Fibroblast of skin of abdomen (primary cell): ENCODE measurements around the gene FBXO2. TPM values are rescaled to one million over a fixed set of nuclear protein-coding genes. Genes with fewer than 3 reads are reported as not detected.
A peak's percentile ranks its signal among the peaks of the same experiment; 100 is the strongest.

ENCODE experiments used
- DNase-seq: peaks from one replicate; pipeline ENCODE4 v3.0.0-alpha.2; 2013
- polyA plus RNA-seq, 2 experiments: library from polyadenylated mRNA; unstranded; fragments of 120-200 nt; gene quantifications; one replicate each; pipeline ENCODE4 v1.2.1, GENCODE V29; 2013; ENCODE audit not compliant: insufficient read length in 2 of 2

Gene FBXO2, protein sequence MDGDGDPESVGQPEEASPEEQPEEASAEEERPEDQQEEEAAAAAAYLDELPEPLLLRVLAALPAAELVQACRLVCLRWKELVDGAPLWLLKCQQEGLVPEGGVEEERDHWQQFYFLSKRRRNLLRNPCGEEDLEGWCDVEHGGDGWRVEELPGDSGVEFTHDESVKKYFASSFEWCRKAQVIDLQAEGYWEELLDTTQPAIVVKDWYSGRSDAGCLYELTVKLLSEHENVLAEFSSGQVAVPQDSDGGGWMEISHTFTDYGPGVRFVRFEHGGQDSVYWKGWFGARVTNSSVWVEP
- polyA plus RNA-seq (2013, experiment 1 of 2; ENCODE audit: insufficient read length) = 3.2 TPM
- polyA plus RNA-seq (2013, experiment 2 of 2; ENCODE audit: insufficient read length) = 4.3 TPM

GRCh38 chr1:11654137-11654938 is at the start of gene FBXO2, which contains the start of gene FBXO44:
TSS of gene FBXO2 (minus strand) at chr1:11654429. CDS start at chr1:11654340, 89 bp downstream.
TSS of gene FBXO44 (plus strand) at chr1:11654877. CDS start at chr1:11655836, 959 bp downstream.
- DNase-seq = no peak

DNA sequence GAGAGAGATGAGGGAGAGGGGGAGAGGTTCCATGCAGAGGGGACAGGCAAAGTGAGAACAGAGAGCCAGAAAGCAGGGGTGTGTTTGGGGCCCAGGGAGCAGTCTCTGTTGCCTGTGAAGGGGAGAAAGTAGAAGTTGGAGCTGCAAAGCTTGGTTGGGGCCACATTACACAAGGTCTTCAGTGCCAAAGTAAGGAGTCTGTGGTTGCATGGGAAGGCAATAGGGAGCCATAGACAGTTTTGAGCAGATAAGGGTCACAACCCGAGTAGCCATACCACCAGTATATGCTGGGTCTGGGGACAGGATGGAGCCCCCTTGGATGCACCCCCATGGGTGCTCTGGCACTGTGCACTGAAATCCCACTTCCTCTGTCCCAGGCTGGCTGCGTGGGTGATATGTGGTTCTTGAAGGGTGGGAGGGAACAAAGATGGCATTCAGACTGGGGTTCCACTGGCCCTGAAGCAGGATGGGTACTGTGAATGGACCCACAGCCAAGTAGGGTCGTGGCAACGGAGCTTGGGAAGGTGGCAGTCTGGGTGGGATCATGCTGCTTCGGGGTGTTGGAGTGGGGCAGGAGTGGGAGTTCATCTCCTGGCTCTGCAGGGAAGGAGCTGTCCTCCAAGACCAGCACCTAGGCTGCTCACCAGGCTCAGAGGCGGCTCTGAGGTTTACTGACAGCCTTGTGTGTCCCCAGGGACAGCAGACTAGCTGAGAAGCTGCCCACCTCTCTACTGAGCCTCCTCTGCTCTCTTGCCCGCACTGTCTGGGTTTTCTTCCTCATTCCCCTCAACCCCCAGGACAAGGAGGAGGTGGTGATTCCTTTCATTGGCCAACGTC is 49.3 kb upstream of the FBXO2 start:
- DNase-seq = no peak

DNA sequence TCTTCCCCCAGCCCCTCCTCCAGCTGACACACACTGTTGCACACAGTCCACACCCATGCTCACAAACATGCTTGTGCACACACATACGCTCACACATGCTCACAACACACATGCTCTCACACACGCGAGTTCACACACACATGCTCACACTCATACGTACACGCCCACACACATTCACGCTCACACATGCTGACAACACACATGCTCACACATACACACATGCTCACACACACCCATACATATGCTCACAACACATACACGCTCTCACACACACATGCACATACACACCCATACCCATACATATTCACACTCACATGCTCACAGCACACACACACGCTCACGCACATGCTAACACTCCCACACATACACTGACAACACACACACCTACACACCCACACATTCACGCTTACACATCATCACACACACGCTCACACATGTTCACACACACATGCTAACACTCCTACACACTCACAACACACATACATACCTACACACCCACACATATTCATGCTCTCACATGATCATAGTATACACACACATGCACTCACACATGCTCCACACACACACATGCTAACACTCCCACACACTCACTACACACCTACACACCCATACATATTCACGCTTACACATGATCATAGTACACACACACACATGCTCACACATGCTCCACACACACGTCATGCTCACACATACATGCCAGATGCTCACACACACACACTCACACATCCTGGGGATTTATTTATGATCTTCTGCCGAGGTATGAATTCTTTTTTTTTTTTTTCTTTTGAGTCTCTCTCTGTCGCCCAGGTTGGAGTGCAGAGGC is 48.0 kb upstream of the FBXO2 start:
- no peak for DNase-seq

DNA sequence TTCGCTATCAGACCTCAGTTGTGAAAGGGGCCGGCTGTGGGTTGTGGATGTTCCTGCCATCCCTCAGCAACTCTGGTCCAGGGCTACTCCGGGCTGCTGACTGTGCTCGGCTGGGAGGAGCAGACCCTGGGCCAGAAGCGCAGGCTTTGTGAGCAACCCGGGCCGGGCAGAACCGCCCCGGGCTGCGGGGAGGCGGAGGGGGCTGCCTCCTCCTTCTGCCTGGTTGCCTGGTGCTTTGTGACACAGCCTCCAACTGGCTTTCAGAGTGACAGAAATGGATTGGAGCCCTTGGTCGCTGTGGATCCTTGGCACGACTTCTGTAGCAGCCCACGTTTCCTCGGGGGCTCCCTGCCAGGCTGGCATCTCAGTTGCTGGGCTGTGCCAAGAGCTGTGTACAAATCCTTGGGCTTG is 47.3 kb upstream of the FBXO2 start:
- DNase-seq = no peak

DNA sequence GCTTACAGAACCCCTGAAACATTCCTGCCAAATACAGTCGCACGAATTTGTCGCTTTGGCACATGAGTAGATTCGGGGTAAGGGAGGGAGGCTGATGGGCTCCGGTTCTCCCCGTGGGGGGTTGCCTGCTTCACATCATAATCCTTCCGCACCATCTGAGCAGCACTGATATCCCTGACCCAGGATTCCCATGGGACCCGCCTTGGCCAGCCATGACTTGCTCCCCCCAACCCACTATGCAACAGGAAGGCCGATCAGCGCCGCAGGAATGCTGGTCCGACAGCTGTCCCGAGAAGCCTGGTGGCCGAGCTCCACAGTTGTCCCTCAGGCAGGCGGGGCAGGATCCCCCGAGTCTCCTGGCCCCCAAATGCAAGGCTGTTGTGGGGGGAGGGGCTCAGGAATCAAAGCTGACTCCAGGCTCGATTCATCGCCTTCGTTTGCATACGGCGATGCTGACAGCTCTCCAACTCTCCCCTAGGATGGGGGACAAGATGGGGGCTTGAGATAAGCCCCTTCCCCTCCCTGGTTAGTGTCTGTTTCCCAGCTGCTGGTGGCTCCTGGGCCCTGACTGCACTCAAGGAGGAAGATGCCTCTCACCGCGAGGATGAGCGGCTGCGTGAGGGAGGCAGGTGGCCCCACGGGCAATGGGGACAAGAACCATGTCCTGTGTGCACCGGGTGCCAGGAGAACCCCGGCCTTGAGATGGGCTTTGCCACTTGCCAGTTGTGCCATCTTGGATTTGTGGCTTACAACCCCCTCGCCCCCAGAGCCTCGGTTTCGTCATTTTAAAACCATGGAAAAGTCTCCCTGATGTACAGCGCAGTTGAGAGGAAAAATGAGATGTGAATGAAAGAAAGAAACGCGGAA is 46.6 kb upstream of the FBXO2 start:
- DNase-seq = no peak

DNA sequence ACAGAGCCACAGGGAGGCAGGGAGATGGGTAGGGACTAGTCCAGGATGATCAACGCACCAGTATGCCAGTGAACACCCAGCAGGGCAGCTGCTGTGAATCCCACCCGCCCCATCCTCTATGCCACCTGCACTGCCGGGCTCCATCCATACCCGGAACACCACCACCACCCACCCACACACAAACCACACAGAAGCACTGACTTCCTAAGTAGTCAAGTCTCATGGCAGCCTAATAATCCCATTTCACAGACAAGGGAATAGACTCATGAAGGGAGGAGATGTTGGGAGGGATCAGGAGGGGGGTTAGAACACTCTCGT is 43.6 kb upstream of the FBXO2 start:
- DNase-seq = no peak

- DNase-seq = no peak
Measured at GRCh38 chr1:11697188-11697892, 43.1 kb upstream of the FBXO2 start.

- DNase-seq = no peak
Measured at GRCh38 chr1:11695861-11696260, 41.6 kb upstream of the FBXO2 start.

- DNase-seq = no peak
Measured at GRCh38 chr1:11693917-11694316, 39.7 kb upstream of the FBXO2 start.

DNA sequence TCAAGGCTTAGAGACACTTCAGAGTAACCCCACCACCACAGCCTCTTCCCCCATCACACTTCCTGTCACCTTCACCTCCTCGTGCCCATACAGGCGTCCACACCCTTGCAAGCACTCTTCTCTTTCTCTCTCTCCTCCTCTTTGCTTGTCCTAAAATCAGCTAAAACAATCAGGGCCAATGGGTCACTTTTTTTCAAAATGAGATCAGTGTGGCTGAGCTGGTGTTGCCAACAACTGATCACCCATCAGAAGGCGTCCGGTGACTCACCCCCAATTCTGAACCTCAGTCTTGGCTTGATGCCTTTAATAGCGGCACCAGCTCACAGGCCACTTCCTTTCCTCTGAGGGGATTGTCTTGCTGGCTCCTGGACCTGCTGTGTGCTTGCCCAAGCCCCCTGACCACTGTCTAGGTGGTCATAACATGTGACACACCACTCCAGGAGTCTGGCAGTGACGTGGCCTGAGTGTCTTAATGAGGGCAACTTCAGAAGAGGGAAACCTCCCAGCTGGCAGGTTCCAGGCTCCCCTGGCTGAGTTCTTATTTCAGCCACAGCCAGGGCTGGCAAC is 38.9 kb upstream of the FBXO2 start:
- DNase-seq = peak; percentile 72

DNA sequence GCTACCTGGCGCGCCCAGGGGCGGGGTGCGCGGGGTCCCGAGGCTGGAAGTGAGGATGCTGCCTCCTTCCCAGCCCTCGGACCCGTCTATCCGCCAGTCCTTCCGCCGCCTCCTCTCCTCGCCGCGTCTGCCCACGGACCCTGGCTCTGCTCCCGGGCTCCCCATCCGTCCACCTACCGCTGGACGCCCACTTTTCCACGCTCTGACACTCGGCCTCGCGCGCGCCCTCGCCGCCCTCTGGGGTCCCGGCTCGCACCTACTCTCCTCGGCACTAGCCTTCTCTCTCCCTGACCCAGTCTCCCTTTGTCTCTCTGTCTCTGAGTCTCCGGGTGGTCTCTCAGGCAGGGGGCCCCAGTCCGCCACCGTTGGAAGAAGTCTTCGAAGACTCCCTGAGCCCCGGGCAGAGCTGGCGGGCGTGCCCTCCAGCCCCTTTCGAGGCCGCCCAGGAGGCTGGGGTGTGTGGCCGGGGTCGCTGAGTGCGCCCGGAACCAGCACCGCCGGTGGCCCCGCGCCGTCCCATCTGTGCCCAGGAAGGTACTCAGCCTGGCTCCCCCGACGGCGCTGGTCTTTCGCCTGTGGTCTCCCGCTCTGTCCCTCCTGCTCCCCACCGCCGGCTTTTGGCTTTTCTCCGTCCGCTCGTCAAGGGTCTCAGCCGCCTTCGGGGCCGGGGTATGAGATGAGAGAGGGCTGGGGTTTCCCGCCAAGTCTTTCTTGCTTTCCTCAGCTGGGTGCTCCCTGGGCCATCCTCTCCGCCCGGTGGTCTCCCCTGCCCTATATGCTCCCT is 37.9 kb upstream of the FBXO2 start:
- no peak for DNase-seq

GRCh38 chr1:11691302-11691914 is 37.2 kb upstream of the FBXO2 start, which contains the start of gene DRAXIN:
TSS of gene DRAXIN (plus strand) at chr1:11691710. CDS start at chr1:11706259, 14,549 bp downstream.
- DNase-seq = no peak

DNA sequence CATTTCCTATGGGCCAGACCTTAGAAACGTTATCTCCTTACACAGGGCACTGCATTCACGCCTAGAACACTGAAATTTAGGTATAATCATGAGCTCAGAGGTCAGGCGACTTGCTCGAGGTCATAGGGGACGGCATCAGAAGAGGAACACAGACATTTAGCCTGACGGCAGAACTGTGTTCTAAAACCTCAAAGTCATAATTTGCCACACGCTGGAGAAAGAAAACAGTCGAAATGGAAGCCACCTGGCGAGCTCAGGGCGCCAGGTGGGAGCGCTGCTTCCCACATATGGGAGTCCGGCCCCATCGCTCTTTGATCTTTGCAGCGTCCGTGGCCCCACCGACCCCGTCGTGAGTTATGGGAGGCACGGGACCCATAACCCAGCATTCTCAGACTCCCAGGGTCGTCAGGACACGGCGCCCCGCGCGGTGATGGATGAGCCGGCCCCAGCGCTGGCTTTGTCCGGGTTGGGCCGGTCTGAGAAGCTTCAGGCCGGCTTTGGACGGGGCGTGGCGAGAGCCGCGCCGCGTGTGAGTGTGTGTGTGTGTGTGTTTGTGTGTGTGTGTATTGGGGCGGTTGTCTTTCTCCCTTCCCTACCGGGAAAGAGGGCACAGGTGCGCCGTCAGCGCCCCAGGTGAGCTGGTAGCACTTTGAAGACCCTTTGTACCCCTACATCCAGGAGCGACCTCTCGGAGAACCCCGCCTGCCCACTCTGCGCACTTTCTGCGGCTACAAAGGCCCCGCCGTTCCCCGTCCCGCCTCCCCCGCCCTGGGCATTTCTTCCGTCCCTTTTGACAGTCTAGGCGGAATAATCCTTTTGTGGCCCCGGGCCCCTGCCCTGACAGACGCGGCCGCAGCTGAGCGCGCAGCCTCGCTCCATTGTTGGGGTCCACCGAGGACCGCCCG is 36.4 kb upstream of the FBXO2 start:
- no peak for DNase-seq

DNA sequence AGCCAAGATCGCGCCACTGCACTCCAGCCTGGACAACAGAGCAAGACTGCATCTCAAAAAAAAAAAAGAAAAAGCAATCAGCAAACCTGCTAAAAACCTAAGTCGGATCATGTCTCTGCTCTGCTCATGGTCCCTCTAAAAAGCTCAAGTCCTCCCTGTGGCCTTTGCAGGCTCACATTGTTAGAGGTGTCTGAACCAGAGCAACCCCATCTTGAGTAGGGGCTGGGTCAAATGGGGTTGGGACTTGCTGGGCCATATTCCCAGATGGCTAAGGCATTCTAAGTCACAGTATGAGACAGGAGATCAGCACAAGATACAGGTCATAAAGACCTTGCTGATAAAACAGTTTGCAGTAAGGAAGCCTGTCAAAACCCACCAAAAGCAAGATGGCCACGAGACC is 34.3 kb upstream of the FBXO2 start:
- no peak for DNase-seq

DNA sequence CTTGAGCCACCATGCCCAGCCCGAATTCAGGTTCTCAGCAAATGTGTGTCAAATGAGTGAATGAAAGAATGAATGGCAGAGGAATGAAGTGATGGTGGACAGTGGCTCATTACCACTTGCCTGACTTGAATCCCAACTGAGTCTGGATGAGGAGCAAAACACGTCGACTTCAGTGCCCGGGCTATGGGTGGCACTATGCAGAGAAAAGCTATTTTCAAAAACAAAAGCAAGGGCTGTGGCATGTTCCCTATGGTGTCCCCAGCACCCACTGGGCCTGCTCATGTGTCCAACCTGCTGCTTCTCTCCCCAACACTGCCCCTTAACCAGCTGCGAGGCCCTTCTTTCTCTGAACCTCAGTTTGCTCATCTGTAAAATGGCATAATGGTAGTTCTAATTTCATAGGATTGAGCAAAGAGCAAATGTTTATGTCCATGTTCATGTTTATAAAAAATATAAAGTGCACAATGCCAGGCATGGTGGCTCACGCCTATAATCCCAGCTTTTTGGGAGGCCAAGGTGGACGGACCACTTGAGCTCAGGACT is 31.1 kb upstream of the FBXO2 start:
- DNase-seq = no peak

- DNase-seq = peak; percentile 52
Measured at GRCh38 chr1:11684070-11684469, 29.8 kb upstream of the FBXO2 start.

- no peak for DNase-seq
Measured at GRCh38 chr1:11682799-11683198, 28.6 kb upstream of the FBXO2 start.
